HG03097 (cell line): Measurements from ENCODE around the gene TARS3.
"Not testable (repeated sequence)": the region's sequence is repeated elsewhere in the genome, so short reads cannot be mapped to it uniquely, and the experiment has no call there.

Source experiments
- ATAC-seq: cut with Tn5 transposase; IDR thresholded peaks from one replicate; pipeline ENCODE4 v1.9.1; 2021; ENCODE audit not compliant: unreplicated experiment, low FRiP score

The TARS3 gene

DNA sequence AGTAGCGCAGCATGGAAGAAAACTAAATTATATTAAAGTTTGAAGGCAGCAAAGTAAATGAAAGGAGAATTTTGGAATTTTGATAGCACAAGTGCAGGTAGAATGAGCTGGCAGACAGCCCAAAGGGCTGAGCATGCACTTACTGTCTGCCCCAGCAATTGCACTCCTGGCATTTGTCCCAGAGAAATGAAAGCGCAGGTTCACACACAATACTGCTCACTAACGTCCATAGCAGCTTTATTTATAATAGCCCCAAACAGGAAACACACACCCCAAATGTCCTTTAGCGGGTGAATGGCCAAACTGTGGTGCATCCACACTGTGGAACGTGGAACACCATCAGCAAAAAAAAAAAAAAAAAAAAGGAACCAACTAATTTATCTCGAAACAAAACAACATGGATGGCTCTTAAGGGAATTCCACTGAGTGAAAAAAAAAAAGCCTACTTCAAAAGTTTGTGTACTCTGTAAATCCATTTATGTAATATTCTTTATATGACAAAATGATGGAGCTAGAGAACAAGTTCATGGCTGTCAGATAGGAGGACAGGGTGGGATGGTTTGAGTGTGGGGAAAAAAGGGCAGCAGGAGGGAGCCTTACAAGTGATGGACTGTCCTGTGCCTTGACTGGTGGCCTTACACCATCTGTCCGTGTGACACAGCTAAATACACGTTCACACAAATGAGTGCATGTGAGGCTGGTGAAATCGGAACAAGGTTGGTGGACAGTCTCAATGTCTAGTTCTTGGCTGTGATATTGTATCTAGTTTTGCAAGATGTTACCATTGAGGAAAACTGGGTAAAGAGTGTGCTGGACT lies 66.1 kb downstream of the TARS3 start:
- no peak for ATAC-seq

GRCh38 chr15:101657171-101657570 lies 67.1 kb downstream of the TARS3 start:
- ATAC-seq: no peak

DNA sequence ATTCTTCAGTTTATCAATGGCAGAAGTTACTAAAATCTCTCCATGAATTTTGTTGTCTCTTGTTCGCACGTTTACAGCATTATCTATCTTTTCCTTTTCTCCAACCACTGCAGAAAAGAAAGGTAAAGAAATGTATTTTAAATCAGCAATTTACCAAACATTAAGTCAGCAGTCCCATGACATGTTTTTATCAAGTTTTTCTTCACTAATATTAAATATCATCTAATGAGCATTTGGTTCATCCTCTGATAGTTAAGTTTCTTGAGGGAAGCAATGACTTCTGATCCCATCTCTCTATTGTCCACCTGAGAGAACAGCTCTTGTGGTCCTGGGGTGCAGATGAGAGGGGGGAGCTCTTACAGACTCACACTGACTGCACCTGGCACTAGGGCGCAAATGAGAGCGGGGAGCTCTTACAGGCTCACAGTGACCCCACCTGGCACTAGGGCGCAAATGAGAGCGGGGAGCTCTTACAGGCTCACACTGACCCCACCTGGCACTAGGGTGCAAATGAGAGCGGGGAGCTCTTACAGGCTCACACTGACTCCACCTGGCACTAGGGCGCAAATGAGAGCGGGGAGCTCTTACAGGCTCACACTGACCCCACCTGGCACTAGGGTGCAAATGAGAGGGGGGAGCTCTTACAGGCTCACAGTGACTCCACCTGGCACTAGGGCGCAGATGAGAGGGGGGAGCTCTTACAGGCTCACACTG lies 69.5 kb downstream of the TARS3 start:
- not testable (repeated sequence) for ATAC-seq

GRCh38 chr15:101654171-101654570 lies 70.1 kb downstream of the TARS3 start:
- no peak for ATAC-seq

DNA sequence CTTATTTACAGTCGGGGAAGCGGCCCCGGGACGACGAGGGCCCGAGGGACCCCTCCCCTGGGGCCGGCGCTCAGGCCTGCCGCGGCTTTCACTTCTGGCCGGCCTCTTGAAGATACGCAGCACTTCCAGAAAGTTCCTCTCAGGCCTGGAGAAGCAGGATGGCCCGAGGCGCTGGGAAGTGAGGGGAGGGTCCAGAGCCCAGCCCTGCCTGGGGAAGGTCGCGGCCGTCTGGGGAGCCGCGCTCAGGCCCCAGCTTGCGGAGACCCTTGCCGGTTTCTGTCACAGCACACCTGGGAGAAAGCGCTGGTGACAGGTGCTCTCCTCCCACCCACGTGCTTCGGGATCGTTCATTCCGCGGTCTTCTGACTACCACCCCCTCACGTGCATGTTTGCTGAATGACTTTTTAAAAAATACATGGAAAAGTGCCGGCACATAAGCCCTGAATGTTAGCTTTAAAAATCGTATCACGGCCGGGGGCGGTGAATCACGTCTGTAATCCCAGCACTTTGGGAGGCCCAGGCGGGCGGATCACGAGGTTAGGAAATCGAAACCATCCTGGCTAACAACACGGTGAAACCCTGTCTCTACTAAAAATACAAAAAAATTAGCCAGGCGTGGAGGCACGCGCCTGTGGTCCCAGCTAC lies 71.4 kb downstream of the TARS3 start:
- peak; percentile 10 for ATAC-seq

DNA sequence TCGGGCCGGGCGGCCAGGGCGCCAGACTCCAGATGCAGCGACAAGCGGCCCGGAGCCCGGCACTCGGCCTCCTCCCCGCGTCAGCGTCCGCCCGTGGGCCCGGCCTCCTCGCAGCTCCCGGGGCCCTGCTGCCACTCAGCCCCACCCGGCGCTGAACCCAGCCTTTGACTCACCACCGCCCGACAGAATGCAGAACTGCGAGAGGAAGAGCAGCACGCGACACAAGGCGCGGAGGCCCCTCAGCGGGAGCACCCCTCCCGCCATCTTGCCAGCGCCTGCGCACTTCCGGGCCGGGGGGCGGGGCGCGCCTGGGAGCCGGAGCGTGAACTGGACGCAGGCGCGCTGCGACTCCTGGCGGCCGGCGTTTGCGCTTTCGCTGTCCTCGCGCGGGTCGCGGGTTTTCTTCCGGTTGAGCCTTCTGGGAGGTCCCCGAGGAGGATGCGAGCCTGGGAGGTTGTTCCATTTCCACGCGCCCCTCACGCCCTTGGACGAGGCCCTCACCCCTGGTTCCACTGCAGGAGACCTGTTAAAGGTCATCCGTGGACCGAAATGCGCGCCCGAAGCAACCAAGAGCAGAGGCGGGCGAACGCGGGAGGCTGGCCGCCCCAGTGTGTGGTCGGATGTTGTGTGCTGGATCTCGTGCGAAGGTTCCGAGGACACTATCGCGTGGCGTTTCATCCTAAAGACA lies 72.0 kb downstream of the TARS3 start, which contains the start of gene TM2D3:
TM2D3 (minus strand) TSS at position 284 of the 688 bp plus-strand sequence; CDS start at position 264, 20 bp downstream.
- peak; percentile 86 for ATAC-seq

DNA sequence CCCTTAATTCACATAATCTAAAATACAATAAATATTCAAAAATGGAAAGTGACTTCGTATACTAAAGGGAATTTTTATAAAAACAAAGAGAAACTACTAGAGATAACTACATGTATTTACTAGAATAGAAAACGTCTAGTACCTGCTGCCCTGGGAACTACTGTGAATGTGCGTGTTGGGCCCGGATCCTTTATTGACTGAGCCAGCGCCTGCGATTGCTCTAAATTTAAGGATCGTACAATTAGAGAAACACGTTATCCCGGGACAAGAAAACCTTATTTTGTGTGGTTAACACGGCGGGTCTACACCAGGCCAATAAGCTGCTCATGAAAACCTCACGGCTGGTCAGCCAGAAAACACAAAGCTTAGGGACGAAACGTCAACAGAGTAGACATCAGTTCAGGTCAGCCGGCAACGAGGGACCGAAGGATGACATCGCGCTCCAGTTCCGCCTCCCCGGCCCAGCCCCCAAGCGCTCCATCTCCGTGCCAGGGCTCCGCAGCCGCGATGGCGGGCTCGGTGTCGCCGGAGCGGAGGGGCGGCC lies 72.6 kb downstream of the TARS3 start:
- ATAC-seq: peak; percentile 44

DNA sequence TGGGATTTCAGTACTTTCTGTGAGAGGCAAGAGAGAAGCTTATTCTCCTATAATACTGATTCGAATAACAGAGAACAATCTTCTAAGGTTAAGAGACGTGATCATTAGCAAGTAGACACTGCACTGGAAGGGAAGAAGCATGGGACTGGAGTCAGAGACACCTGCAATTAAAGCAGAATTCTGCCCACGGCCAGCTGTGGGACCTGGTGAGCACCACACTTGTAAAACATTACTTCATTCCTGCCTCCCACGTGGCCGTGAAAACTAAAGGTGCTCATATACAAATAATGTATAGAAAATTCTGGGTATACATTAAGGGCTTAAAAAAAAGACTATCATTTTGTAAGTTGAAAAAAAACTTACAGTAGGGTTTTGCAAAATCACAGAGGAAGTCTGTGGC lies 74.1 kb downstream of the TARS3 start:
- no peak for ATAC-seq

GRCh38 chr15:101648356-101648755 lies 75.9 kb downstream of the TARS3 start:
- no peak for ATAC-seq

GRCh38 chr15:101647251-101647650 lies 77.0 kb downstream of the TARS3 start:
- ATAC-seq: no peak

DNA sequence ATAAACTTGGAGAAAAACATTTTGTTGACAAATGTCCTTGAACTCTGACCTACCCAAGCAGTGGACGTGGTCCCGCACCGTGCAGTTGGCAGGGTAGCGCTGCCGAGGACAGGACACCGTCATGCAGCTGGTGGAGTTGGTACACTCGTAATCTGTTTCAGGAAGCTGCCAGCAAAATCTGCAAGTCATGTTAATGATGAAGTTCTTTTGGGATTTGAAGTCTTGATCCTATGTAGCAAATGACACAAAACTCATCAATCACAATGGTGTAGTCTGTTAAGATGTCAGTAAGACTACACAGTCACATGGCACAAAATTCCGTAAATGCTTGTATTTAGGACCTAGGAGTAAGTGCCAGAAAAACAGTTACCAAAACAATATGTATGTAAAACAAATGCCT lies 77.6 kb downstream of the TARS3 start:
- no peak for ATAC-seq

GRCh38 chr15:101642361-101642760 lies 81.9 kb downstream of the TARS3 start:
- no peak for ATAC-seq

- no peak for ATAC-seq
These were observed 82.4 kb downstream of the TARS3 start for GRCh38 chr15:101641894-101642293.

- no peak for ATAC-seq
These were observed 83.0 kb downstream of the TARS3 start for GRCh38 chr15:101641129-101641764.

DNA sequence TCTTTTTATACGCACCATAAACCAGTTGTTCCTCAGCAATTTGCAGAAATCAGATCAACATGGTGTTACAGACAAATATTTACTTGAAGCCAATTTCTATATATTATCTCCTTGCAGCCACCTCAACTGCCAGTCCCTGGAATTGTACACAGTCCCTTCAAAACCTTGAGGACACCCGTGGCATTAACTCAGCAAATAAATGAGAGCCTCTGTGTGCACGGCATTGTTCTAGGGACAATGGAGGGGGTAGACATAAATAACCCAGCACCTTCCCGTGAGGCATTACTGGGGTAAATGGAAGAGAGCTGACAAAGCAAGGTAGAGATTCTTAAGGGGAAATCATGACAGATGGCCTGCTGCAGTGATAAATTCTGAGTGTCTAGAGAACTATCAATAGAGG lies 84.6 kb downstream of the TARS3 start:
- no peak for ATAC-seq

DNA sequence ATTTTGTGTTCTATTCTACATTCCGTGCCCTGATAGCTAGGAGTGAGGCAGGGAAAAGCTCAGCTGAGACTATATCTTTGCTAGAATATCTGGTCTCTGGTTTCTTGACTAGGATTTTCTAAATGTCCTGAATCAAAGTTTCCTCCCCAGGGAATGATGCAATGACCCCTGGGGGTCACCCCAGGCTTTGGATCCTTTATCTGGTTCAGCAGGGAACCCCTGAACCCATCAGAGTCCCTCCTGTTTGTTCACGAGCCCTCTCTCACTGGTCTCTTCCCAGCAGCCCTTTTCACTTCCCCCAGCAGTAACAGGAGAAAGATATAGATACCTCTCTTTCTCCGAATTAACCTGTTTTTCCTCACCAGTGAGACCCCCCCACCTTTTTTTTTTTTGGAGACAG lies 86.4 kb downstream of the TARS3 start:
- ATAC-seq: no peak

DNA sequence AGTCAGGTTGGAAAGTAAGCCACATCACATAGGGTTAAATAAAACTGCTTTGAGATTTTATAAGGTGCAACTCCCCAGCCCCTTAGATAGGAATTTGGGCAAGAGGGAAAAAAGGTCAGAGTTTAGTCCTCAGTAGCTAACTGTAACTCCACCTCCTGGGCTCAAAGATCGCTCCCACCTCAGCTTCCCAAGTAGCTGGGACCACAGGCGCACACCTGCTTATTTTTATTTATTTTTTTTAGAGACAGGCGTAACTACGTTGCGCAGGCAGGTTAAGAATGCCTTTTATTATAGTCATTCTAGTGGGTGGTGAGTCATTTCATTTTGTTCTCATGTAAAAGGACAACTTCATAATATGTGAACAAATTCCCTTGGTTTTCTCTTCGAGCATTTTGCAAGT lies 86.8 kb downstream of the TARS3 start:
- ATAC-seq: no peak

DNA sequence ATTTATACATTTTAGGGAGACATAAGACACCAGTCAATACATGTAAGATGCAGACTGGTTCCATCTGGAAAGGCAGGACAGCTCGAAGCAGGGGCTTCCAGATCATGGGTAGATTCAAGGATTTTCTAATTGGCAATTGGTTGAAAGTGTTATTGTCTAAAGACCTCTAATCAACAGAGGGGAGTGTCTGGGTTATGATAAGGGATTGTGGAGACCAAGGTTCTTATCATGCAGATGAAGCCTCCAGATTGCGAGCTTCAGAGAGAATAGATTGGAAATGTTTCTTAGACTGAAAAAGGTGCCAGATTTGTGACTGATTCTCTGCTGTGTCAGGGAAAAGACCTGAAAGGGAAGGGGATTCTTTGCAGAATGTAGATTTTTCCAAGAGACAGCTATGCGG lies 87.2 kb downstream of the TARS3 start:
- ATAC-seq: no peak

DNA sequence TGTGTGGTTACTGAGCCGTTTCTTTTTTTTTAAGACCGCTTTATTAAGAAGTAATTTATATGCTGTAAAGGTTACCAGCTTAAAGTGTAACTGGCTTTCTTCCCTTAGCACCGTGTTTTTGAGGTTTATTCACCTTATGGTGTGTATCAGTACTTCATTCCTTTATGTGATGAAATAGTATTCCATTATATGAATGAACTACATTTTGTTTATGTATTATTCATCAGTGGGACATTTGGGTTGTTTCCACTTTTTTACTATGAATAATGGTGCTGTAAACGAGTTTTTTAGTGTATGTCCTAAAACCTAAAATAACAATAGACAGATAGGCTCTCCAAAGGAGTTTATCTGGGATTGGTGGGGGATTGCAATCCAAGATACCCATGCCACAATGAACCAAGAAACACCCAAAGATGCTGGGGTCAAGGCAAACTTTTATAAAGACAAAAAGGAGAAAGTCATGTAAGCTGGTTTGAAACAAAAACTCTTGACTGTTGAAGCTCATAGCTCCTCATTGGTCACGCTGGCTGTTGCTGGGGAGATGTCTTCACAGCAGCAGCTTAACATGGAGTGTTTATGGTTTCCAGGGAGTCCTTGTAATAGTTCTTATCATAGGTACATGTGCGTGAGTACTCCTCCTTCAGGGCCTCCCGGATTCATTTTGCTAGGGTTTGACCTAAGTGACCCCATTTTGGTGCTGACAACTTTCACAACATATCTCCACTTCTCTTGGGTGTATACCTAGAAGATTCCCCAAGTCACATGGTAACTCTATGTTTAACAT lies 88.1 kb downstream of the TARS3 start:
- ATAC-seq: no peak
